ENCODE measurements around the gene GCSH.

DNA sequence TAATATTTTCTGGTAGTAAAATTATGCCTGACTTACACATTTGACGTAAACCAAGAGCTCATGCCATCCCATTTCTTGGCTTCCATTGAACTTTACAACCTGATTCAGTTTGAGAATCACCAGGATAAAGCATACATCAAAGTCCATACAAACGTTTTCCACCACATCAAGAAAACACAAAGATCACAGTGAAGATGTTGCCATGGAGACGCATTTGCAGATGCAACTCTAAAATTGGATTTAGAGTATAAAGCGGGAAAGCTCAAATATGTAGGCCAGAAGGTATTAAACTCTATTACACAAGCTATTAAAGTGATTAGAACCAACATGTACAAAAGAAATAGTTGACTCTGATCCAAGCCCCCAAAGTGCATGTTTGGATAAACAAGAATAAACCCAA is 29.5 kb downstream of the GCSH start:
- no peak for TF ChIP-seq JUND (IDR thresholded peaks at IDR 0.05)
- TF ChIP-seq, protein P1, sequence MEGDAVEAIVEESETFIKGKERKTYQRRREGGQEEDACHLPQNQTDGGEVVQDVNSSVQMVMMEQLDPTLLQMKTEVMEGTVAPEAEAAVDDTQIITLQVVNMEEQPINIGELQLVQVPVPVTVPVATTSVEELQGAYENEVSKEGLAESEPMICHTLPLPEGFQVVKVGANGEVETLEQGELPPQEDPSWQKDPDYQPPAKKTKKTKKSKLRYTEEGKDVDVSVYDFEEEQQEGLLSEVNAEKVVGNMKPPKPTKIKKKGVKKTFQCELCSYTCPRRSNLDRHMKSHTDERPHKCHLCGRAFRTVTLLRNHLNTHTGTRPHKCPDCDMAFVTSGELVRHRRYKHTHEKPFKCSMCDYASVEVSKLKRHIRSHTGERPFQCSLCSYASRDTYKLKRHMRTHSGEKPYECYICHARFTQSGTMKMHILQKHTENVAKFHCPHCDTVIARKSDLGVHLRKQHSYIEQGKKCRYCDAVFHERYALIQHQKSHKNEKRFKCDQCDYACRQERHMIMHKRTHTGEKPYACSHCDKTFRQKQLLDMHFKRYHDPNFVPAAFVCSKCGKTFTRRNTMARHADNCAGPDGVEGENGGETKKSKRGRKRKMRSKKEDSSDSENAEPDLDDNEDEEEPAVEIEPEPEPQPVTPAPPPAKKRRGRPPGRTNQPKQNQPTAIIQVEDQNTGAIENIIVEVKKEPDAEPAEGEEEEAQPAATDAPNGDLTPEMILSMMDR (IDR thresholded peaks at IDR 0.05; ENCODE audit: low read depth, low read length, missing input control): no peak
- TF ChIP-seq SP1 (IDR thresholded peaks at IDR 0.05): no peak
- no peak for TF ChIP-seq RAD21 (IDR thresholded peaks at IDR 0.05)
- TF ChIP-seq, protein P2, sequence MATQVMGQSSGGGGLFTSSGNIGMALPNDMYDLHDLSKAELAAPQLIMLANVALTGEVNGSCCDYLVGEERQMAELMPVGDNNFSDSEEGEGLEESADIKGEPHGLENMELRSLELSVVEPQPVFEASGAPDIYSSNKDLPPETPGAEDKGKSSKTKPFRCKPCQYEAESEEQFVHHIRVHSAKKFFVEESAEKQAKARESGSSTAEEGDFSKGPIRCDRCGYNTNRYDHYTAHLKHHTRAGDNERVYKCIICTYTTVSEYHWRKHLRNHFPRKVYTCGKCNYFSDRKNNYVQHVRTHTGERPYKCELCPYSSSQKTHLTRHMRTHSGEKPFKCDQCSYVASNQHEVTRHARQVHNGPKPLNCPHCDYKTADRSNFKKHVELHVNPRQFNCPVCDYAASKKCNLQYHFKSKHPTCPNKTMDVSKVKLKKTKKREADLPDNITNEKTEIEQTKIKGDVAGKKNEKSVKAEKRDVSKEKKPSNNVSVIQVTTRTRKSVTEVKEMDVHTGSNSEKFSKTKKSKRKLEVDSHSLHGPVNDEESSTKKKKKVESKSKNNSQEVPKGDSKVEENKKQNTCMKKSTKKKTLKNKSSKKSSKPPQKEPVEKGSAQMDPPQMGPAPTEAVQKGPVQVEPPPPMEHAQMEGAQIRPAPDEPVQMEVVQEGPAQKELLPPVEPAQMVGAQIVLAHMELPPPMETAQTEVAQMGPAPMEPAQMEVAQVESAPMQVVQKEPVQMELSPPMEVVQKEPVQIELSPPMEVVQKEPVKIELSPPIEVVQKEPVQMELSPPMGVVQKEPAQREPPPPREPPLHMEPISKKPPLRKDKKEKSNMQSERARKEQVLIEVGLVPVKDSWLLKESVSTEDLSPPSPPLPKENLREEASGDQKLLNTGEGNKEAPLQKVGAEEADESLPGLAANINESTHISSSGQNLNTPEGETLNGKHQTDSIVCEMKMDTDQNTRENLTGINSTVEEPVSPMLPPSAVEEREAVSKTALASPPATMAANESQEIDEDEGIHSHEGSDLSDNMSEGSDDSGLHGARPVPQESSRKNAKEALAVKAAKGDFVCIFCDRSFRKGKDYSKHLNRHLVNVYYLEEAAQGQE (IDR thresholded peaks at IDR 0.05): no peak
- TF ChIP-seq GABPA (IDR thresholded peaks at IDR 0.05 in 1 of 2, conservative IDR thresholded peaks at IDR 0.05 in 1 of 2): no peak
- TF ChIP-seq TAF1 (conservative IDR thresholded peaks at IDR 0.05): no peak
- no peak for TF ChIP-seq EGR1 (IDR thresholded peaks at IDR 0.05; ENCODE audit: low read depth in 2 of 2)
- no peak for TF ChIP-seq YY1 (IDR thresholded peaks at IDR 0.05)
- no peak for TF ChIP-seq HNF4G (IDR thresholded peaks at IDR 0.05)
- TF ChIP-seq, protein P3, sequence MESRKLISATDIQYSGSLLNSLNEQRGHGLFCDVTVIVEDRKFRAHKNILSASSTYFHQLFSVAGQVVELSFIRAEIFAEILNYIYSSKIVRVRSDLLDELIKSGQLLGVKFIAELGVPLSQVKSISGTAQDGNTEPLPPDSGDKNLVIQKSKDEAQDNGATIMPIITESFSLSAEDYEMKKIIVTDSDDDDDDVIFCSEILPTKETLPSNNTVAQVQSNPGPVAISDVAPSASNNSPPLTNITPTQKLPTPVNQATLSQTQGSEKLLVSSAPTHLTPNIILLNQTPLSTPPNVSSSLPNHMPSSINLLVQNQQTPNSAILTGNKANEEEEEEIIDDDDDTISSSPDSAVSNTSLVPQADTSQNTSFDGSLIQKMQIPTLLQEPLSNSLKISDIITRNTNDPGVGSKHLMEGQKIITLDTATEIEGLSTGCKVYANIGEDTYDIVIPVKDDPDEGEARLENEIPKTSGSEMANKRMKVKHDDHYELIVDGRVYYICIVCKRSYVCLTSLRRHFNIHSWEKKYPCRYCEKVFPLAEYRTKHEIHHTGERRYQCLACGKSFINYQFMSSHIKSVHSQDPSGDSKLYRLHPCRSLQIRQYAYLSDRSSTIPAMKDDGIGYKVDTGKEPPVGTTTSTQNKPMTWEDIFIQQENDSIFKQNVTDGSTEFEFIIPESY (IDR thresholded peaks at IDR 0.05): no peak
- TF ChIP-seq, protein P4, sequence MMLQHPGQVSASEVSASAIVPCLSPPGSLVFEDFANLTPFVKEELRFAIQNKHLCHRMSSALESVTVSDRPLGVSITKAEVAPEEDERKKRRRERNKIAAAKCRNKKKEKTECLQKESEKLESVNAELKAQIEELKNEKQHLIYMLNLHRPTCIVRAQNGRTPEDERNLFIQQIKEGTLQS (IDR thresholded peaks at IDR 0.05): no peak
- TF ChIP-seq, protein P5, sequence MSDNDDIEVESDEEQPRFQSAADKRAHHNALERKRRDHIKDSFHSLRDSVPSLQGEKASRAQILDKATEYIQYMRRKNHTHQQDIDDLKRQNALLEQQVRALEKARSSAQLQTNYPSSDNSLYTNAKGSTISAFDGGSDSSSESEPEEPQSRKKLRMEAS (IDR thresholded peaks at IDR 0.05): no peak
- TF ChIP-seq FOXA1 (IDR thresholded peaks at IDR 0.05): no peak
